Neural cell (in vitro differentiated cells): ENCODE data around the gene NELL2. TPM values are rescaled to one million over a fixed set of nuclear protein-coding genes. Genes with fewer than 3 reads are reported as not detected.

ENCODE experiments used
- H2AFZ ChIP-seq: fragments of 200-600, 300-800 bp; sonication (generic), shearing (Covaris generic); 2 replicates; pipeline ENCODE4 v1.6.0; 2014; ENCODE audit warnings: low read depth, mild to moderate bottlenecking, antibody characterized with exemption, low read length, moderate library complexity
- H3F3A ChIP-seq: fragments of 200-600 bp; shearing (Covaris generic); 2 replicates; pipeline ENCODE4 v1.6.1; 2016; ENCODE audit warnings: mild to moderate bottlenecking, moderate library complexity, mixed read lengths, antibody characterized with exemption, low read length; ENCODE audit not compliant: insufficient read depth, poor library complexity, severe bottlenecking
- H3K27ac ChIP-seq: fragments of 200-600, 300-800 bp; sonication (generic), shearing (Covaris generic); 2 replicates; pipeline ENCODE4 v1.5.1; 2014; ENCODE audit warnings: mild to moderate bottlenecking, low read length, moderate library complexity
- H3K27me3 ChIP-seq: fragments of 300-800, 200-600 bp; sonication (generic), shearing (Covaris generic); 2 replicates; pipeline ENCODE4 v1.6.0; 2014; ENCODE audit warnings: mild to moderate bottlenecking, low read depth, low read length, moderate library complexity; ENCODE audit not compliant: insufficient read depth
- H3K36me3 ChIP-seq: fragments of 300-800, 200-600 bp; sonication (generic), shearing (Covaris generic); 2 replicates; pipeline ENCODE4 v1.5.1; 2014; ENCODE audit warnings: mild to moderate bottlenecking, antibody characterized with exemption, low read length, moderate library complexity; ENCODE audit not compliant: insufficient read depth
- H3K4me2 ChIP-seq: fragments of 300-800, 200-600 bp; sonication (generic), shearing (Covaris generic); 2 replicates; pipeline ENCODE4 v1.6.0; 2014; ENCODE audit warnings: mild to moderate bottlenecking, low read length
- H3K4me3 ChIP-seq: fragments of 300-800, 200-600 bp; sonication (generic), shearing (Covaris generic); 2 replicates; pipeline ENCODE4 v1.5.1; 2014; ENCODE audit warnings: mild to moderate bottlenecking, low read length, moderate library complexity
- H3K79me2 ChIP-seq: fragments of 200-600 bp; shearing (Covaris generic); replicated peaks from 2 replicates; pipeline ENCODE4 v1.6.0; 2014; ENCODE audit warnings: mild to moderate bottlenecking, low read length, moderate library complexity; ENCODE audit not compliant: insufficient read depth
- H3K9ac ChIP-seq: fragments of 300-800, 200-600 bp; sonication (generic), shearing (Covaris generic); 2 replicates; pipeline ENCODE4 v1.6.1; 2016; ENCODE audit warnings: mild to moderate bottlenecking, low read length, mixed read lengths
- H3K9me2 ChIP-seq: fragments of 200-600 bp; shearing (Covaris generic); 2 replicates; pipeline ENCODE4 v1.6.1; 2016; ENCODE audit warnings: mild to moderate bottlenecking, low read length, mixed read lengths; ENCODE audit not compliant: insufficient read depth
- H3K9me3 ChIP-seq: fragments of 200-600, 300-800 bp; sonication (generic), shearing (Covaris generic); 2 replicates; pipeline ENCODE4 v1.6.1; 2016; ENCODE audit warnings: mild to moderate bottlenecking, mixed run types, low read length, moderate library complexity, mixed read lengths
- H4K20me1 ChIP-seq: fragments of 200-600 bp; shearing (Covaris generic); 2 replicates; pipeline ENCODE4 v1.6.1; 2016; ENCODE audit warnings: mild to moderate bottlenecking, mixed run types; ENCODE audit not compliant: insufficient read depth
- CTCF ChIP-seq: fragments of 450-650 bp; IDR thresholded peaks from 2 replicates; pipeline ENCODE4 v1.5.1; 2014; ENCODE audit warnings: antibody characterized with exemption, mild to moderate bottlenecking, moderate library complexity; ENCODE audit not compliant: poor library complexity, severe bottlenecking
- EP300 ChIP-seq: fragments of 450-650 bp; conservative IDR thresholded peaks from 2 replicates; pipeline ENCODE4 v1.6.1; 2014; ENCODE audit warnings: antibody characterized with exemption, mild to moderate bottlenecking, moderate library complexity; ENCODE audit not compliant: poor library complexity, severe bottlenecking
- EZH2 ChIP-seq: fragments of 200-600, 300-800 bp; shearing (Covaris generic), sonication (generic); IDR thresholded peaks from 2 replicates; pipeline ENCODE4 v1.6.1; 2014; ENCODE audit warnings: antibody characterized with exemption, low read length, borderline replicate concordance, mild to moderate bottlenecking; ENCODE audit not compliant: insufficient read depth, poor library complexity, severe bottlenecking
- MXI1 ChIP-seq: fragments of 450-650 bp; conservative IDR thresholded peaks from 2 replicates; pipeline ENCODE4 v1.6.1; 2014; ENCODE audit warnings: antibody characterized with exemption, mild to moderate bottlenecking; ENCODE audit not compliant: poor library complexity, severe bottlenecking
- POLR2AphosphoS5 ChIP-seq: IDR thresholded peaks from 2 replicates; pipeline ENCODE4 v1.6.1; 2012
- RAD21 ChIP-seq: fragments of 450-650 bp; conservative IDR thresholded peaks from 2 replicates; pipeline ENCODE4 v1.6.1; 2014; ENCODE audit warnings: antibody characterized with exemption, mild to moderate bottlenecking, moderate library complexity
- SMC3 ChIP-seq: fragments of 450-650 bp; conservative IDR thresholded peaks from 2 replicates; pipeline ENCODE4 v1.6.1; 2014; ENCODE audit warnings: antibody characterized with exemption, mild to moderate bottlenecking, moderate library complexity; ENCODE audit not compliant: poor library complexity
- TAF1 ChIP-seq: IDR thresholded peaks from 2 replicates; pipeline ENCODE4 v1.6.1; 2012; ENCODE audit warnings: low read depth
- polyA plus RNA-seq: library from polyadenylated mRNA; depleted of rRNA; stranded (reverse); fragments of >200 nt; gene quantifications from 2 replicates; pipeline ENCODE4 v1.2.3, GENCODE V29; 2014
- TF ChIP-seq, protein P1 (sequence below): IDR thresholded peaks from 2 replicates; pipeline ENCODE4 v1.6.1; 2012; ENCODE audit warnings: borderline replicate concordance

Gene NELL2
- polyA plus RNA-seq, 1 donor from 2014 or later = 41.8 TPM

- Histone ChIP-seq H3K79me2 (no peaks in the 10 kb centered on the region), H3K9me3 (no peaks in the 10 kb centered on the region), H3K27ac (no peak overlapping the region), H3K9ac (no peak overlapping the region), H3F3A (no peaks in the 10 kb centered on the region), H3K27me3 (no peaks in the 10 kb centered on the region), H3K4me3 (no peak overlapping the region), H3K36me3 (no peaks in the 10 kb centered on the region), H4K20me1 (no peaks in the 10 kb centered on the region), H3K4me2 (no peak overlapping the region), H2AFZ (no peak overlapping the region), H3K9me2 (no peaks in the 10 kb centered on the region)
- TF ChIP-seq TAF1 (no peak), EP300 (no peak), SMC3 (no peak), RAD21 (no peak), CTCF (no peak), EZH2 (no peak), POLR2AphosphoS5 (no peak), MXI1 (no peak)
- TF ChIP-seq, protein P1, sequence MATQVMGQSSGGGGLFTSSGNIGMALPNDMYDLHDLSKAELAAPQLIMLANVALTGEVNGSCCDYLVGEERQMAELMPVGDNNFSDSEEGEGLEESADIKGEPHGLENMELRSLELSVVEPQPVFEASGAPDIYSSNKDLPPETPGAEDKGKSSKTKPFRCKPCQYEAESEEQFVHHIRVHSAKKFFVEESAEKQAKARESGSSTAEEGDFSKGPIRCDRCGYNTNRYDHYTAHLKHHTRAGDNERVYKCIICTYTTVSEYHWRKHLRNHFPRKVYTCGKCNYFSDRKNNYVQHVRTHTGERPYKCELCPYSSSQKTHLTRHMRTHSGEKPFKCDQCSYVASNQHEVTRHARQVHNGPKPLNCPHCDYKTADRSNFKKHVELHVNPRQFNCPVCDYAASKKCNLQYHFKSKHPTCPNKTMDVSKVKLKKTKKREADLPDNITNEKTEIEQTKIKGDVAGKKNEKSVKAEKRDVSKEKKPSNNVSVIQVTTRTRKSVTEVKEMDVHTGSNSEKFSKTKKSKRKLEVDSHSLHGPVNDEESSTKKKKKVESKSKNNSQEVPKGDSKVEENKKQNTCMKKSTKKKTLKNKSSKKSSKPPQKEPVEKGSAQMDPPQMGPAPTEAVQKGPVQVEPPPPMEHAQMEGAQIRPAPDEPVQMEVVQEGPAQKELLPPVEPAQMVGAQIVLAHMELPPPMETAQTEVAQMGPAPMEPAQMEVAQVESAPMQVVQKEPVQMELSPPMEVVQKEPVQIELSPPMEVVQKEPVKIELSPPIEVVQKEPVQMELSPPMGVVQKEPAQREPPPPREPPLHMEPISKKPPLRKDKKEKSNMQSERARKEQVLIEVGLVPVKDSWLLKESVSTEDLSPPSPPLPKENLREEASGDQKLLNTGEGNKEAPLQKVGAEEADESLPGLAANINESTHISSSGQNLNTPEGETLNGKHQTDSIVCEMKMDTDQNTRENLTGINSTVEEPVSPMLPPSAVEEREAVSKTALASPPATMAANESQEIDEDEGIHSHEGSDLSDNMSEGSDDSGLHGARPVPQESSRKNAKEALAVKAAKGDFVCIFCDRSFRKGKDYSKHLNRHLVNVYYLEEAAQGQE = no peak
Observed at GRCh38 chr12:44697511-44697910, 178.6 kb downstream of the NELL2 start.

DNA sequence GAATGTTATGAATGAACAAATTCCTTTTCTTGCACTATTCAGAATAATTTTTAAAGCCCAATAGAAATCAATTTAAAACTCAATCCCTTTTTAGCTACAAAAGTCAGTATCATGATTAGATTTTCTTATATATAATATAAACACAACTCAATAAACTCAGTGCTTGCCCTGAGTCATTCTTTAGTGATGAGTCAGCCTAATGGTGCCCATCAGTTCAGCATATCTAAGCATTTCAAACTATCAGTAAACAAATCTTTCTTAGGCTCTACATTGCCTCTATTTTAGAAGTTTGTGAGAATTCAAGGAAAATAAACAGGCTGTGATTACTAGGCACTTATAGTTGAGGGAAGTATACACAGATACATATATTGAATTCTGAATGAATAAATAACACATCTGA, 179.6 kb downstream of the NELL2 start:
- no peaks in the 10 kb centered on the region for H3K36me3 ChIP-seq
- no peaks in the 10 kb centered on the region for H3K9me3 ChIP-seq
- no peak overlapping the region for H3K4me2 ChIP-seq
- TF ChIP-seq POLR2AphosphoS5 = no peak
- TF ChIP-seq EZH2 = no peak
- TF ChIP-seq, protein P1 = no peak
- TF ChIP-seq TAF1 = no peak
- no peak for TF ChIP-seq EP300
- TF ChIP-seq MXI1 = no peak
- no peak for TF ChIP-seq RAD21
- TF ChIP-seq SMC3 = no peak
- no peak for TF ChIP-seq CTCF
- H3F3A ChIP-seq = no peaks in the 10 kb centered on the region
- H3K4me3 ChIP-seq = no peak overlapping the region
- no peak overlapping the region for H2AFZ ChIP-seq
- no peaks in the 10 kb centered on the region for H3K27me3 ChIP-seq
- H3K9ac ChIP-seq = no peak overlapping the region
- H3K27ac ChIP-seq = no peak overlapping the region
- H3K9me2 ChIP-seq = no peaks in the 10 kb centered on the region
- no peaks in the 10 kb centered on the region for H4K20me1 ChIP-seq
- no peaks in the 10 kb centered on the region for H3K79me2 ChIP-seq
